Islet of Langerhans (tissue), 1 donor: ENCODE data around the gene ASPG.

ENCODE experiments used
- FAIRE-seq: peaks from one replicate; lab custom pipeline; 2011; peaks lifted over from hg19 to GRCh38; lab: Jason Lieb, UNC

ASPG gene

DNA sequence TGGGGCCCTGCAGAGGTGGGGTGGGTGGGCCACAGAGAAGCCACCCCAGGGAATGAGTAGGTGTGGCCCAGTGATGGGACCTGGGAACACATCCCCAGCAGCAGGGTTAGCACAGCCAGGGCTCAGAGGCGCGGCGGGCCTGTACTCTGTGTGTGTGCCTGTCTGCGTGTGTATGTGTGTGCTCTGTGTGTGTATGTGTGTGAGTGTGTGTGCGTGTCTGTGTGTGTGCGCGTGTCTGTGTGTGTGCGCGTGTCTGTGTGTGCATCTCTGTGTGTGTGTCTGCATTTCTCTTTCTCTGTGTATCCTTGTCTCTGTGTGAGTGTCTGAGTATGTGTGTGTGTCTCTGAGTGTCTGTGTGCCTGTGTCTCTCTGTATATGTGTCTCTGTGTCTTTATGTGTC lies 79.0 kb downstream of the ASPG start:
- FAIRE-seq, result no peak
